ENCODE data around the gene CRHR1. TPM values are rescaled to one million over a fixed set of nuclear protein-coding genes. Genes with fewer than 3 reads are reported as not detected.

Gene CRHR1
- total and polyA plus RNA-seq, 8 donors: not detected

- no peak overlapping the region for H3K27ac ChIP-seq
- no peak for ATAC-seq
- DNase-seq: no peak
- intact Hi-C loops (cut with DNase I): no loop called here
- H3K4me1 ChIP-seq: no peaks in the 10 kb centered on the region
- TF ChIP-seq, protein P1, sequence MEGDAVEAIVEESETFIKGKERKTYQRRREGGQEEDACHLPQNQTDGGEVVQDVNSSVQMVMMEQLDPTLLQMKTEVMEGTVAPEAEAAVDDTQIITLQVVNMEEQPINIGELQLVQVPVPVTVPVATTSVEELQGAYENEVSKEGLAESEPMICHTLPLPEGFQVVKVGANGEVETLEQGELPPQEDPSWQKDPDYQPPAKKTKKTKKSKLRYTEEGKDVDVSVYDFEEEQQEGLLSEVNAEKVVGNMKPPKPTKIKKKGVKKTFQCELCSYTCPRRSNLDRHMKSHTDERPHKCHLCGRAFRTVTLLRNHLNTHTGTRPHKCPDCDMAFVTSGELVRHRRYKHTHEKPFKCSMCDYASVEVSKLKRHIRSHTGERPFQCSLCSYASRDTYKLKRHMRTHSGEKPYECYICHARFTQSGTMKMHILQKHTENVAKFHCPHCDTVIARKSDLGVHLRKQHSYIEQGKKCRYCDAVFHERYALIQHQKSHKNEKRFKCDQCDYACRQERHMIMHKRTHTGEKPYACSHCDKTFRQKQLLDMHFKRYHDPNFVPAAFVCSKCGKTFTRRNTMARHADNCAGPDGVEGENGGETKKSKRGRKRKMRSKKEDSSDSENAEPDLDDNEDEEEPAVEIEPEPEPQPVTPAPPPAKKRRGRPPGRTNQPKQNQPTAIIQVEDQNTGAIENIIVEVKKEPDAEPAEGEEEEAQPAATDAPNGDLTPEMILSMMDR (IDR thresholded peaks at IDR 0.05): no peak
- no peaks in the 10 kb centered on the region for H3K9me3 ChIP-seq
- no peak overlapping the region for H3K4me3 ChIP-seq
- H3K36me3 ChIP-seq: no peaks in the 10 kb centered on the region
- H3K27me3 ChIP-seq: peaks cover 0 to 60% of the 10 kb centered on the region in 2 donors
Measured at GRCh38 chr17:45759761-45760160, 24.4 kb upstream of the CRHR1 start.

DNA sequence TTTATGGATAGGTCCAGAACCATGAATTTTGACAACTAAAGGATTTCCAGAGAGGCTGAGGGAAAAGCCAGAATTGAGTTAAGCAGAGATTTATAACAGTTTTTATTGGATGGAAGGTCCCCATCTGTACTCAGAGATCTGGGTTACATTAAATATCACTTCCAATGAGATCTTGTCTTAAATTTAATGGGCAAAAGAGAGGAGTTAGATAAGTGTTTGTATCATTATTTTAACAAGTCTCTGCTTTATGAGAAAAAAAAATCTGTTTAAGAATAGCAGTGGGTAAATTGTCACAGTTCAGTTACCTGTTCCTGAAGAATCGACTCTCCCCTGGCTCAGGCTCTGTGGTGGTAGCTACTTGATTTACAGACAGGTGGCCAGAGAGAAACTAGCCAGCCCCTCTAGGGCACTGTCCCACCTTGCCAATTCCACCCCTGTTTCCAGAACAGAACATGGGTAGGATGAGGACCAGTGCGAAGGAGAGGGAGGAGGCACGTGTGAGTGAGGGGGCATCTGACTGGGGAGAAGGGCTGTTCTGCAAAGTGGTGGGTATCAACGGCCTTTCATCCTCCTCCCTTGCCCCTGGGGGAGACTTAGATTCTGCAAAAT lies 22.1 kb upstream of the CRHR1 start:
- intact Hi-C loops (cut with DNase I): no loop called here

DNA sequence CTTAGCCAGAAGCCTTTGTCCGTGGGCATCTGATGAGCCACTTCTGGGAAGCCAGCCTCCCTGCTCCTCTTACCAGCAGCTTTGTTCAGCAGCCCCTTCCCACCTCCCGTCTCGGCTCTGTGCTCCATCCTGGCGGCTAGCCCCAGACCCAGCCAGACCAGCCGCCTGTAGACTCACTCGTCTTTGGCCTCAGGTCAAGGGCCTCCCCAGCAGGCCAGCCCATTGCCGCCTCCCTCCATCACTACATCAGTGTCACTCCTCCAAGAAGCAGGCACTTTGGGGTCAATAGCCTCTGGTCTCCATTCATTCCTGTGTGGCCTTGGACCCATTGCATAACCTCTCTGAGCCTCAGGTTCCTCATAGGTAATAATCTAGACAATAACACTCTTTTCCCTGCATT lies 20.9 kb upstream of the CRHR1 start:
- Histone ChIP-seq H3K4me3 (no peak overlapping the region), H3K9me3 (no peaks in the 10 kb centered on the region), H3K36me3 (no peaks in the 10 kb centered on the region), H3K27ac (no peak overlapping the region), H3K27me3 (peaks cover 0 to 57% of the 10 kb centered on the region in 2 donors), H3K4me1 (no peaks in the 10 kb centered on the region)
- ATAC-seq: no peak
- TF ChIP-seq, protein P1 (IDR thresholded peaks at IDR 0.05): no peak
- intact Hi-C loops (cut with DNase I): no loop called here
- peak in 1 of 4 donors; percentile 45 for DNase-seq

More for the DNA sequence above, 22.1 kb upstream of the CRHR1 start:
- no peaks in the 10 kb centered on the region for H3K4me1 ChIP-seq
- ATAC-seq: no peak
- H3K36me3 ChIP-seq: no peaks in the 10 kb centered on the region
- peaks cover 0 to 57% of the 10 kb centered on the region in 2 donors for H3K27me3 ChIP-seq
- H3K4me3 ChIP-seq: no peak overlapping the region
- DNase-seq: peak in 1 of 4 donors; percentile 8
- H3K9me3 ChIP-seq: no peaks in the 10 kb centered on the region
- no peak overlapping the region for H3K27ac ChIP-seq
- TF ChIP-seq, protein P1 (IDR thresholded peaks at IDR 0.05): no peak

DNA sequence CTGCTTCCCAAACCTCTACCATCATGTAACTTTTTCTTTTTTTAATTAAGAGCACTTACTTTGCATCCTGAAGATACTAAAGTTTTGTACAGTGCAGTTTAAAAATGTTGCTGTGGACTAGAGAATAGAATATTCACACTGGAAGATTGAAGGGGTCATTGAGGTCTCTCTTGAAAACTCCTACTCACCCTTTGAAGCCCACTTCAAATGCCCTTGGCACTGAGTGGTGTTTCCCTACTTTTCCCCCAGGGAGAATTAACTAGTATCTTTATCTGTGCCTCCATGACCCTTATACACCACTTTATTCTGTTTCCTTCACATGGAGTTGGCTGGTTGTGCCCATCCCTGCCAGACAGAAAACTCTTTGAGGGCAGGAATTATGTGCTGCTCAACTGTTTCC lies 19.6 kb upstream of the CRHR1 start:
- ATAC-seq (no peak), DNase-seq (no peak)
- Histone ChIP-seq H3K4me3 (no peak overlapping the region), H3K9me3 (no peaks in the 10 kb centered on the region), H3K27me3 (peaks cover 0 to 63% of the 10 kb centered on the region in 2 donors), H3K27ac (no peak overlapping the region), H3K4me1 (no peaks in the 10 kb centered on the region), H3K36me3 (no peaks in the 10 kb centered on the region)
- TF ChIP-seq, protein P1 (IDR thresholded peaks at IDR 0.05): no peak
- intact Hi-C loops (cut with DNase I): no loop called here

DNA sequence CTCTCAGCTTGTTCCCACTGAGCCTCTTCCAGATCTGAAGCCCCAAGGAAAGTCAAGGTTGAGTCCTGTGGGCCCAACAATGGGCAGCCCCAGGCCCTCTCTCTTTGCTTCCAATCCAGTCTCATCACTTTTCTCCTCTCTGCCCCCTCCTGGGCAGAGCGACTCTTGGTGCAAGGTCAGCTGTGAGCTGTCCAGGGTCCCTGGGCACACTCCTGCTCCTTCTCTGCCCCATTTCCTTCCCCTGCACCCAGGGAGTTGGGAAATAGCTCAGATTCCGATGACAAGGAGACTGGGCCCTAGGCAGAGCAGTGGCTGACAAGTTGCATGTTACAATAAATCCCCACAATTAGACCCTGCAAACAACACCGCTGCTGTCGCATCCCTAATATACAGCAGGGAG lies 16.1 kb upstream of the CRHR1 start:
- no peak for ATAC-seq
- no peaks in the 10 kb centered on the region for H3K9me3 ChIP-seq
- H3K4me1 ChIP-seq: no peaks in the 10 kb centered on the region
- intact Hi-C loops (cut with DNase I): no loop called here
- DNase-seq: no peak
- H3K27me3 ChIP-seq: peaks cover 0 to 85% of the 10 kb centered on the region in 2 donors
- H3K36me3 ChIP-seq: no peaks in the 10 kb centered on the region
- H3K27ac ChIP-seq: no peak overlapping the region
- H3K4me3 ChIP-seq: no peak overlapping the region
- TF ChIP-seq, protein P1 (IDR thresholded peaks at IDR 0.05): no peak
